Measurements from ENCODE around the gene SPATA46.

GRCh38 chr1:162327144-162327787, 49.4 kb downstream of the SPATA46 start:
- no peak for TF ChIP-seq POLR2A (IDR thresholded peaks at IDR 0.05)
- no peak for TF ChIP-seq CTCF (IDR thresholded peaks at IDR 0.05)
